Dermis lymphatic vessel endothelial cell (primary cell): Measurements from ENCODE around the gene KRTAP2-3. TPM values are rescaled to one million over a fixed set of nuclear protein-coding genes. Genes with fewer than 3 reads are reported as not detected.

ENCODE experiments used
- total RNA-seq: library from RNA; depleted of rRNA; stranded (reverse); fragments of >200 nt; gene quantifications from 2 replicates; pipeline ENCODE4 v1.2.1, GENCODE V29; 2014

Gene KRTAP2-3
- not detected in 2 replicates for total RNA-seq

GRCh38 chr17:41060052-41060604, at the start of gene KRTAP2-3:
Gene KRTAP2-3 (minus strand): TSS chr17:41060114. CDS start chr17:41060050, 64 bp downstream.

GRCh38 chr17:41105347-41105746, 45.4 kb upstream of the KRTAP2-3 start, which contains the start of gene KRTAP4-9:
Gene KRTAP4-9 (plus strand): TSS chr17:41105389. CDS start chr17:41105389, 0 bp downstream.

GRCh38 chr17:41101586-41102259, 41.8 kb upstream of the KRTAP2-3 start, which contains the start of gene KRTAP4-16:
Gene KRTAP4-16 (minus strand): TSS chr17:41102209. CDS start chr17:41102209, 0 bp downstream.

GRCh38 chr17:41098042-41098441, 38.1 kb upstream of the KRTAP2-3 start, which contains the start of gene KRTAP4-8:
Gene KRTAP4-8 (minus strand): TSS chr17:41098142. CDS start chr17:41098084, 58 bp downstream.

GRCh38 chr17:41084100-41084856, 24.4 kb upstream of the KRTAP2-3 start, which contains the start of gene KRTAP4-7:
Gene KRTAP4-7 (plus strand): TSS chr17:41084150. CDS start chr17:41084207, 57 bp downstream.

GRCh38 chr17:41065829-41066624, 6.1 kb upstream of the KRTAP2-3 start, which contains the start of gene KRTAP2-4:
Gene KRTAP2-4 (minus strand): TSS chr17:41065879. CDS start chr17:41065845, 34 bp downstream.

GRCh38 chr17:41055130-41055529, 4.8 kb downstream of the KRTAP2-3 start, which contains the start of gene KRTAP2-2:
Gene KRTAP2-2 (minus strand): TSS chr17:41055230. CDS start chr17:41055211, 19 bp downstream.

GRCh38 chr17:41046735-41047465, 13.0 kb downstream of the KRTAP2-3 start, which contains the start of gene KRTAP2-1:
Gene KRTAP2-1 (minus strand): TSS chr17:41047316. CDS start chr17:41047267, 49 bp downstream.

GRCh38 chr17:41040783-41041571, 18.9 kb downstream of the KRTAP2-3 start, which contains the start of gene KRTAP1-1:
Gene KRTAP1-1 (minus strand): TSS chr17:41041450. CDS start chr17:41041397, 53 bp downstream.

GRCh38 chr17:41034346-41034935, 25.5 kb downstream of the KRTAP2-3 start, which contains the start of gene KRTAP1-3:
Gene KRTAP1-3 (minus strand): TSS chr17:41034874. CDS start chr17:41034821, 53 bp downstream.

GRCh38 chr17:41029633-41030245, 30.2 kb downstream of the KRTAP2-3 start, which contains the start of gene KRTAP1-4:
Gene KRTAP1-4 (minus strand): TSS chr17:41030195. CDS start chr17:41030078, 117 bp downstream.

GRCh38 chr17:41026715-41027471, 33.0 kb downstream of the KRTAP2-3 start, which contains the start of gene KRTAP1-5:
Gene KRTAP1-5 (minus strand): TSS chr17:41027208. CDS start chr17:41027155, 53 bp downstream.

Other genes with a start within 250 kb of the KRTAP2-3 start
- 2.4 and 2.7 TPM in 2 replicates for gene KRT10, start 237.5 kb downstream of the KRTAP2-3 start, total RNA-seq
- gene KRT12, start 192.9 kb downstream of the KRTAP2-3 start, total RNA-seq = not detected in 2 replicates
- not detected in 2 replicates for gene KRT20, start 174.9 kb downstream of the KRTAP2-3 start, total RNA-seq
- 0.34 and 1.7 TPM in 2 replicates for gene KRT23, start 122.5 kb downstream of the KRTAP2-3 start, total RNA-seq
- gene KRT39, start 93.2 kb downstream of the KRTAP2-3 start, total RNA-seq = not detected in 2 replicates
- gene KRT40, start 75.8 kb downstream of the KRTAP2-3 start, total RNA-seq = not detected in 2 replicates
- gene KRTAP3-3, start 66.0 kb downstream of the KRTAP2-3 start, total RNA-seq = not detected in 2 replicates
- not detected in 2 replicates for gene KRTAP3-2, start 60.2 kb downstream of the KRTAP2-3 start, total RNA-seq
- gene KRTAP3-1, start 51.0 kb downstream of the KRTAP2-3 start, total RNA-seq = not detected in 2 replicates
- gene KRTAP1-5, start 32.9 kb downstream of the KRTAP2-3 start, total RNA-seq = not detected in 2 replicates
- gene KRTAP1-4, start 29.9 kb downstream of the KRTAP2-3 start, total RNA-seq = not detected in 2 replicates
- gene KRTAP1-3, start 25.2 kb downstream of the KRTAP2-3 start, total RNA-seq = not detected in 2 replicates
- not detected in 2 replicates for gene KRTAP1-1, start 18.7 kb downstream of the KRTAP2-3 start, total RNA-seq
- gene KRTAP2-1, start 12.8 kb downstream of the KRTAP2-3 start, total RNA-seq = not detected in 2 replicates
- not detected in 2 replicates for gene KRTAP2-2, start 4.9 kb downstream of the KRTAP2-3 start, total RNA-seq
- gene KRTAP2-4, start 5.8 kb upstream of the KRTAP2-3 start, total RNA-seq = not detected in 2 replicates
- gene KRTAP4-7, start 24.0 kb upstream of the KRTAP2-3 start, total RNA-seq = not detected in 2 replicates
- gene KRTAP4-8, start 38.0 kb upstream of the KRTAP2-3 start, total RNA-seq = not detected in 2 replicates
- gene KRTAP4-16, start 42.1 kb upstream of the KRTAP2-3 start, total RNA-seq = not detected in 2 replicates
- gene KRTAP4-9, start 45.3 kb upstream of the KRTAP2-3 start, total RNA-seq = not detected in 2 replicates
- not detected in 2 replicates for gene KRTAP4-11, start 58.3 kb upstream of the KRTAP2-3 start, total RNA-seq
- gene KRTAP4-12, start 64.1 kb upstream of the KRTAP2-3 start, total RNA-seq = not detected in 2 replicates
- not detected in 2 replicates for gene KRTAP4-6, start 80.4 kb upstream of the KRTAP2-3 start, total RNA-seq
- not detected in 2 replicates for gene KRTAP4-5, start 89.7 kb upstream of the KRTAP2-3 start, total RNA-seq
- not detected in 2 replicates for gene KRTAP4-4, start 100.6 kb upstream of the KRTAP2-3 start, total RNA-seq
- not detected in 2 replicates for gene KRTAP4-3, start 108.1 kb upstream of the KRTAP2-3 start, total RNA-seq
- not detected in 2 replicates for gene KRTAP4-2, start 118.1 kb upstream of the KRTAP2-3 start, total RNA-seq
- not detected in 2 replicates for gene KRTAP4-1, start 124.8 kb upstream of the KRTAP2-3 start, total RNA-seq
- not detected in 2 replicates for gene KRTAP9-1, start 129.8 kb upstream of the KRTAP2-3 start, total RNA-seq
- gene KRTAP9-2, start 166.5 kb upstream of the KRTAP2-3 start, total RNA-seq = not detected in 2 replicates
- gene KRTAP9-3, start 172.3 kb upstream of the KRTAP2-3 start, total RNA-seq = not detected in 2 replicates
- gene KRTAP9-8, start 177.9 kb upstream of the KRTAP2-3 start, total RNA-seq = not detected in 2 replicates
- gene KRTAP9-4, start 189.6 kb upstream of the KRTAP2-3 start, total RNA-seq = not detected in 2 replicates
- not detected in 2 replicates for gene KRTAP9-9, start 195.3 kb upstream of the KRTAP2-3 start, total RNA-seq
- not detected in 2 replicates for gene KRTAP9-6, start 205.3 kb upstream of the KRTAP2-3 start, total RNA-seq
- not detected in 2 replicates for gene KRTAP9-7, start 215.6 kb upstream of the KRTAP2-3 start, total RNA-seq
- not detected in 2 replicates for gene KRTAP29-1, start 242.7 kb upstream of the KRTAP2-3 start, total RNA-seq
- gene KRTAP16-1, start 249.2 kb upstream of the KRTAP2-3 start, total RNA-seq = not detected in 2 replicates